ENCODE data around the gene NELL1. TPM values are rescaled to one million over a fixed set of nuclear protein-coding genes. Genes with fewer than 3 reads are reported as not detected.

NELL1 gene
- polyA plus RNA-seq, 1 of the 3 experiments (the other 2 are of a cell fraction) = not detected

GRCh38 chr11:20933958-20934357 is 264.6 kb downstream of the NELL1 start (continued):
- TF ChIP-seq SMC3 (IDR thresholded peaks at IDR 0.05; ENCODE audit: low read depth, low read length) (no peak), REST (IDR thresholded peaks at IDR 0.05; ENCODE audit: low read depth, low read length) (no peak), MAX (IDR thresholded peaks at IDR 0.05; ENCODE audit: low read depth) (no peak), TEAD4 (IDR thresholded peaks at IDR 0.05; ENCODE audit: borderline replicate concordance, insufficient read depth) (no peak), NFIC (IDR thresholded peaks at IDR 0.05; ENCODE audit: borderline replicate concordance) (no peak), FOSL2 (IDR thresholded peaks at IDR 0.05; ENCODE audit: borderline replicate concordance, low read depth) (no peak), RCOR1 (IDR thresholded peaks at IDR 0.05; ENCODE audit: low read length) (no peak)

GRCh38 chr11:20934516-20934915 is 265.1 kb downstream of the NELL1 start:
- Histone ChIP-seq H2AFZ (ENCODE audit: low read depth) (no peak overlapping the region), H3K4me2 (no peak overlapping the region), H3K27me3 (ENCODE audit: insufficient read depth) (no peaks in the 10 kb centered on the region), H3K4me1 (ENCODE audit: control insufficient read depth in 1 of 2, insufficient read depth in 2 of 2, low read depth in 1 of 2, low read length in 1 of 2) (no peaks in the 10 kb centered on the region; a peak in 1 of 4 replicates), H3K4me3 (ENCODE audit: low read depth in 2 of 2, low read length in 1 of 2) (no peak overlapping the region), H3K9ac (no peak overlapping the region), H4K20me1 (ENCODE audit: insufficient read depth) (no peaks in the 10 kb centered on the region), H3K79me2 (ENCODE audit: insufficient read depth) (no peaks in the 10 kb centered on the region), H3F3A (replicated peaks; ENCODE audit: insufficient read depth) (no peaks in the 10 kb centered on the region), H3K9me2 (no peaks in the 10 kb centered on the region), H3K36me3 (replicated peaks in 1 of 2; ENCODE audit: control insufficient read depth in 1 of 2, insufficient read depth in 2 of 2, low read length in 1 of 2) (no peaks in the 10 kb centered on the region), H3K27ac (ENCODE audit: low read depth in 2 of 2, low read length in 1 of 2) (no peak overlapping the region), H3K9me3 (no peaks in the 10 kb centered on the region)
- DNase-seq = no peak
- 10% methylated on average over 2 of the region's 2 CpGs for WGBS (ENCODE audit: low lambda C conversion rate)
- ChIA-PET CTCF (no interaction called here), POLR2A (no interaction called here)
- TF ChIP-seq FOSL2 (IDR thresholded peaks at IDR 0.05; ENCODE audit: borderline replicate concordance, low read depth) (no peak), FOXM1 (IDR thresholded peaks at IDR 0.05; ENCODE audit: low read depth) (no peak)

GRCh38 chr11:20937826-20938225 is 268.4 kb downstream of the NELL1 start:
- WGBS (ENCODE audit: low lambda C conversion rate) = 36% methylated on average over 7 of the region's 7 CpGs
- POLR2A ChIA-PET = no interaction called here
- Histone ChIP-seq H3K27ac (ENCODE audit: low read depth in 2 of 2, low read length in 1 of 2) (no peak overlapping the region), H4K20me1 (ENCODE audit: insufficient read depth) (no peaks in the 10 kb centered on the region), H3K36me3 (replicated peaks in 1 of 2; ENCODE audit: control insufficient read depth in 1 of 2, insufficient read depth in 2 of 2, low read length in 1 of 2) (no peaks in the 10 kb centered on the region), H3F3A (replicated peaks; ENCODE audit: insufficient read depth) (no peaks in the 10 kb centered on the region), H3K4me1 (ENCODE audit: control insufficient read depth in 1 of 2, insufficient read depth in 2 of 2, low read depth in 1 of 2, low read length in 1 of 2) (no peaks in the 10 kb centered on the region; a peak in 1 of 4 replicates), H3K27me3 (ENCODE audit: insufficient read depth) (no peaks in the 10 kb centered on the region), H3K9me3 (no peaks in the 10 kb centered on the region), H3K4me2 (no peak overlapping the region), H3K9ac (no peak overlapping the region), H3K9me2 (no peaks in the 10 kb centered on the region), H3K4me3 (ENCODE audit: low read depth in 2 of 2, low read length in 1 of 2) (no peak overlapping the region), H3K79me2 (ENCODE audit: insufficient read depth) (no peaks in the 10 kb centered on the region), H2AFZ (ENCODE audit: low read depth) (no peak overlapping the region)
- CTCF ChIA-PET = no interaction called here
- no peak for DNase-seq
- no peak for TF ChIP-seq EZH2phosphoT487 (IDR thresholded peaks at IDR 0.05; ENCODE audit: borderline replicate concordance, low read depth)
- no peak for TF ChIP-seq POLR2AphosphoS5 (IDR thresholded peaks at IDR 0.05; ENCODE audit: low read depth, low read length)
- TF ChIP-seq MAX (IDR thresholded peaks at IDR 0.05; ENCODE audit: low read depth) = no peak
- TF ChIP-seq SIN3A (IDR thresholded peaks at IDR 0.05; ENCODE audit: borderline replicate concordance, low read depth, low read length) = no peak
- no peak for TF ChIP-seq FOSL2 (IDR thresholded peaks at IDR 0.05; ENCODE audit: borderline replicate concordance, low read depth)
- TF ChIP-seq NFIC (IDR thresholded peaks at IDR 0.05; ENCODE audit: borderline replicate concordance) = no peak
- no peak for TF ChIP-seq IRF3 (IDR thresholded peaks at IDR 0.05; ENCODE audit: low read depth, low read length)
- no peak for TF ChIP-seq RAD21 (IDR thresholded peaks at IDR 0.05; ENCODE audit: low read length)
- TF ChIP-seq FOXM1 (IDR thresholded peaks at IDR 0.05; ENCODE audit: low read depth) = no peak
- no peak for TF ChIP-seq SMC3 (IDR thresholded peaks at IDR 0.05; ENCODE audit: low read depth, low read length)
- no peak for TF ChIP-seq MEF2A (IDR thresholded peaks at IDR 0.05; ENCODE audit: borderline replicate concordance, low read depth)
- no peak for TF ChIP-seq PBX3 (IDR thresholded peaks at IDR 0.05)
- no peak for TF ChIP-seq RFX5 (IDR thresholded peaks at IDR 0.05; ENCODE audit: low read length)
- no peak for TF ChIP-seq CTCF (IDR thresholded peaks at IDR 0.05)
- TF ChIP-seq RCOR1 (IDR thresholded peaks at IDR 0.05; ENCODE audit: low read length) = no peak
